Choroid plexus epithelial cell (primary cell): ENCODE results near the gene POLR3C.

ENCODE experiments used
- DNase-seq: peaks from one replicate; pipeline ENCODE4 v3.0.0-alpha.2; 2010; ENCODE audit warnings: low read depth
- H3K4me3 ChIP-seq: 2 replicates; pipeline ENCODE4 v1.5.1; 2011; ENCODE audit warnings: low read depth, mild to moderate bottlenecking, control low read depth, low read length, moderate library complexity
- TF ChIP-seq, protein P1 (sequence below): conservative IDR thresholded peaks from 2 replicates; pipeline ENCODE4 v1.5.1; 2011; ENCODE audit warnings: low read depth, mild to moderate bottlenecking, control low read depth, inconsistent platforms, low read length, moderate library complexity

The POLR3C gene

DNA sequence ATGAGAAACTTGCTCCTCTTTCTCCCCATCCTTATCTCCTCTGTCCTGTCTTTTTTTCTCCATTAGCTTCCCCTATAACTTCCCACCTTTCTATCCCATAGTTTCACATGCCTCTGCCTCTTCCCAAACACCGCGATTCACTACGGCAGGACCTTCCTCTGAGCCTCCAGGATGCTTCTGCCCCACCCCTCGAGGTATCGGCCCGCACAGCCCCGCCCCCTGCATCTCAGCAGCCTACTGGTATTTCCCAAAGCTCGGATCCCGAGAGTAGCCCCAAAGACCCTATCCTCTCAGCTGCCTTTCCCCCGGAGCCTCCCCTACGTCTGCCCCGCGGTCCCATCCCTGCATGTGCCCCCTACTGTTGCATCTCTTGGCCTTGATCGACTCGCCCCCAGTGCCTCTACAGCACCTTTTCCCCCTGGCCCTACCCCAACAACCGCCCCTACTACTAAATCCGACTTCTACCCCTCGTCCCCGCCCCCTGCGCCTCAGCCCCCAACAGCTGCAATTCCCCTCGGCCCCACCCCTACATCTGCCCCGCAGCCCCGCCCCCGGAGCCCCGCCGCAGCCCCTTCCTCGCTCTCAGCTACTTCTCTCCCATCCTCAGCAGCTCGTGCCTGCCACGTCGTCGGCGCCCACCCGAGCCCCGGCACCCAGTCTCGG is 34.4 kb downstream of the POLR3C start:
- peak; percentile 49 for DNase-seq
- TF ChIP-seq, protein P1, sequence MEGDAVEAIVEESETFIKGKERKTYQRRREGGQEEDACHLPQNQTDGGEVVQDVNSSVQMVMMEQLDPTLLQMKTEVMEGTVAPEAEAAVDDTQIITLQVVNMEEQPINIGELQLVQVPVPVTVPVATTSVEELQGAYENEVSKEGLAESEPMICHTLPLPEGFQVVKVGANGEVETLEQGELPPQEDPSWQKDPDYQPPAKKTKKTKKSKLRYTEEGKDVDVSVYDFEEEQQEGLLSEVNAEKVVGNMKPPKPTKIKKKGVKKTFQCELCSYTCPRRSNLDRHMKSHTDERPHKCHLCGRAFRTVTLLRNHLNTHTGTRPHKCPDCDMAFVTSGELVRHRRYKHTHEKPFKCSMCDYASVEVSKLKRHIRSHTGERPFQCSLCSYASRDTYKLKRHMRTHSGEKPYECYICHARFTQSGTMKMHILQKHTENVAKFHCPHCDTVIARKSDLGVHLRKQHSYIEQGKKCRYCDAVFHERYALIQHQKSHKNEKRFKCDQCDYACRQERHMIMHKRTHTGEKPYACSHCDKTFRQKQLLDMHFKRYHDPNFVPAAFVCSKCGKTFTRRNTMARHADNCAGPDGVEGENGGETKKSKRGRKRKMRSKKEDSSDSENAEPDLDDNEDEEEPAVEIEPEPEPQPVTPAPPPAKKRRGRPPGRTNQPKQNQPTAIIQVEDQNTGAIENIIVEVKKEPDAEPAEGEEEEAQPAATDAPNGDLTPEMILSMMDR, result no peak
- H3K4me3 ChIP-seq, result peak overlapping the region; percentile 94

DNA sequence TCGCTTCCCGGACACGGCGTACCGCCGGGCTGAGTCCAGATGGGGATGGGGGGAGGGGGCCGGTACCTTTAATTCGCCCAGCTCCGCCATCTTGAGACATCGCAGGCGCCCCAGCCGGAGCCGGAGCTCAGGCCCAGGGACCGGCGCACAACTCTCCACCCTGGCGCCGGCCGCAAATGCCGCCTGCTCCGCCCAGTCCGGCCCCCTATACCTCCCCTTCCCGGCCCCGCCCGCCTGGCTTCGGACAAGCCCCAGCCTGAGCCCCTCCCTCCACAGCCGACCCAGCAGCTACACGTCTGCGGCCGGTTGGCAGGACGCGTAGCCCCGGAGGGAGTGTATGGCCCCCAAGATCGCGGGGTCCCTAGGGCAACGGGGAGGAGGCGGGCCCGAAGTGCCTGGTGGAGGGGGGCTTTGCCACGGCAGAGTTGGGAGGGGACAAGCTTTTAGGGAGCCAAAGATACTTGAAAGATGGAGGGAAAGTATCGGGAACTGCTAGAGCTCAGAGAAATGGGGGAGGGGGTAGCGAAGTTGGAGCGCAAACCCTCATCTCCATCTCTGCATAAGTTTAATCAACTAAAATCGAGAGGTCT is 35.0 kb downstream of the POLR3C start, which contains the start of gene PIAS3:
TSS of gene PIAS3 (minus strand) at position 181 of the 590 bp plus-strand sequence. CDS start at position 90, 91 bp downstream.
- peak; percentile 97 for DNase-seq
- TF ChIP-seq, protein P1, result no peak
- peak within 1 kb of the TSS; percentile 94 for H3K4me3 ChIP-seq

DNA sequence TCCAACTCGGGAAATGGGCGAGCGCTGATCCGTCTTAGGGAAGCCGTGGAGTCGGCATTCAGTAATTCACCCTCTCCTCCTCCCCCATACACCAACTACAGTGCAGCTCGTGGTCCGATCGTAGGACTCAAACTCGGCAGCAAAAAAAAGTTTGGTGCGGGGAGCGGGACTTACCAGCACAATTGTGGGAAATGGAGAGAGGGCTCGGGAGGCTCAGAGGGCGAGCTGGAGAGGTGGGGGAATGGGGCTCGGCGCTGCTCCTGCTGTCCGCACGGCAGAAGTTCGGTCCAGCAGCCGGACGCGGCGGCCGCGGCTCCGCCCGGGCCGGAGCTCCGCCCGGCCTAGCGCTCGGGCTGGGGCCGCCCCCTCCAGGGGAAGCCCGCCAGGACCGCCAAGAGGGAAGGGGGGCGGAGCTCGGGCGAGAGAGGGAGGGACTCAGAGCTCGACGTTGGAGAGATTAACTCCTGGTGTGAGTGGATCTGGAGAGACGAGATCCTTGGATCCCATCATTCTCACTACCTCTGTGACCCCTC is 35.6 kb downstream of the POLR3C start:
- peak; percentile 91 for DNase-seq
- TF ChIP-seq, protein P1, result no peak
- H3K4me3 ChIP-seq, result peak overlapping the region; percentile 94

DNA sequence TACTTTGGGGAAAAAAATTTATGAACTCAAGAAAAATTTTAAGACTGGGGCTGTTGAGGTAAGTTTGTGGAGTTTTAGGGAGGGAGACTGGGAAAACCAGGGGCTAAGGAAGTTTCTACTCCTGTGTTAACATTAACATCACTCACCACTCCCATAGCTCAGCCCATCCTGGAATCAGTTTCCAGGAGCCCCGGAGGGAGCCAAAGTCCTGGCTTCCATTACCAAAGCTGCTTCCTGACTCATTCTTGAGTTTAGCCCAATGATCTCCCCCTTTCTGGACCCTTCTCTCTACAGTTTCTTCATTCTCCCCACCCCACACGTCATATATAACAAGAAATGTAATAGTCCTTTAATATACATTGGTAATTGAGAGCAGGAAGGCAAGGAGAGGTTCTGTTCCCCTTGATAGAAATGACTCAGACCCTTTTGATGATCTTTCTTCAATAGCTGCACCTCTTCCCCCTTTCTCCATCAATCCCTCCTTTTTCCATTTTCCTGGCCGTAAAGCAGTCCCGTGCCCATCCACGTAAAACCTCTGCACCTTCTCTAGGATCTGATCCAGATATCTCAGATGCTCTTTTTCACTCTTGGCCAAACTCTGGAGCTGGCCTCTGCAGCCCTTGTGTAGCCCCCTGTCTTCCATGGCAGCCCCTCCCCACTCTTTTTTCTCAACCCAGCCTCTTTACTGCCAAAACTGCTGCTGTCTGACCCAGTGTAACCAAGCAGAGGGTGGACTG is 39.5 kb downstream of the POLR3C start:
- no peak for DNase-seq
- TF ChIP-seq, protein P1, result no peak
- H3K4me3 ChIP-seq, result no peak overlapping the region

DNA sequence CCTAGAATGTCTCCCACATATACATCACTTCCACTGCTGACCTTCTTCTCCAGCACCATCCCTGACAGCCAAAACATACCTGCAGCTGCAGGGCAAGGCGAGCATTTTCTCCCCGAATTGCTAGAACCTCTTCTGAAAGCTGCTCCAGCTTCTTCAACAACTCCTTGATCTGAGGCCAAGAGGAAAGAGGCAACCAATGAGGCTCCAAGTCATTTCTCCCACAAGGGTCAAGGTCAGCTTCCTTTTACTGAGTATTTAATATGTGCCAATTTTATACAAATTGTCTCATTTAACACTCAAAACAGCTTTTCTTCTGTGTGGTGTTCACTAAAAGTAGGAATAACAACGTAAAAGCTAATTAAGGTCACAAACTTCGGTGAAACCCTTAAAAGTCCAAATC is 44.2 kb downstream of the POLR3C start:
- H3K4me3 ChIP-seq, result no peak overlapping the region
- DNase-seq, result peak; percentile 52
- TF ChIP-seq, protein P1, result no peak

DNA sequence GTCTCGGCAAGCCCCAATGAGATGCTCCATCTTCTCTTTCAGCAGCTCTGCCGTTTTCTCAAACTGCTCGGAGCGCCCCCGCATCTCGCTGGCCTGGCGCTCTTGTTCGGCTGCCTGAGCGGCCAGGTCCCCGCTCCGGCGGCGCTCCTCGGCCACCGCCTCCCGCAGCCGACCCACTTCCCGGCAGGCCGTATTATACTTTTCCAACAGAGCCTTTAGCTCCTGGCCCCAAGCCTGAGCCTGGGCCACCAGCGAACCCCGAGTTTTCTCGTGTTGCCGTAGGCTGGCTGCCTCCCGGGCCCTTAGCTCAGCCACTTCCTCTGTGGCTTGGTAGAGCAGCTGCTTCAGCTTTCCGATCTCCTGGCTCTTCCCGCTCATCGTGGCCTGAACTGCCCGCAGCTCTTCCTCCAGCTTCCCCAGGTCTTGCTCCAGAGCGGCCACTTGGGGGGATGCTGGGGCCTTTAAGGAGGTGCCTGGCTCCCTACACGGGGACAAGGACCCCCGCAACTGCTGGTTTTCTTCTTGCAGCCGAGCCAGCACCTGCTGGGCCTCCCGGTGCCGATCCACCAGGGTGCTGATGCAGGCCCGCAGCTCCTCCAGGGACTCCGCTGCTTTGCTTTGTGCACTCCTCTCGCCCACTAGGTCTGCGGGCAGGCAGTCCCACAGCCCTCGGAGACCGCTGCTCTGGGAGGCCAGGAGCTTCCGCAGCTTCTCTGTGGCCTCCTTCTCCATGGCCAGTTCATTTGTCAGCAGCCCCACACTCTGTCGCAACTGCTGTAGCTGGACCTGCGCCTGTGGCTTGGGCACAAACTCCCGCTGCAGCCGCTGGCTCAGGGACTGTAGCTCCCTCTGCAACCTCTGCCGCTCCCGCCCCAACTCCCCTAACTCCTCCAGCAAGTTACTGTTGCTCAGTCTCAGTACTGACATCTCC is 48.3 kb downstream of the POLR3C start:
- DNase-seq, result peak; percentile 61
- H3K4me3 ChIP-seq, result peak overlapping the region; percentile 57
- TF ChIP-seq, protein P1, result no peak
